LNCaP clone FGC (cell line): ENCODE measurements around the gene MEN1.
A peak's percentile ranks its signal among the peaks of the same experiment; 100 is the strongest.

Experiments
- DNase-seq: peaks from one replicate; pipeline ENCODE4 v3.0.0-alpha.2; 2011; ENCODE audit warnings: low read depth
- H3K4me3 ChIP-seq: 2 replicates; pipeline ENCODE4 v1.5.1; 2011; ENCODE audit warnings: mild to moderate bottlenecking, low read depth, low read length, control low read depth
- CTCF ChIP-seq: IDR thresholded peaks from 2 replicates; pipeline ENCODE4 v1.5.1; 2012; ENCODE audit warnings: mild to moderate bottlenecking; ENCODE audit not compliant: control insufficient read depth, insufficient read depth; ENCODE audit errors: extremely low read depth

Gene MEN1

GRCh38 chr11:64810891-64811272 lies 531 bp upstream of the MEN1 start:
- TF ChIP-seq CTCF = no peak
- H3K4me3 ChIP-seq = peak overlapping the region; percentile 96
- DNase-seq = no peak

- no peak for DNase-seq
- no peak for TF ChIP-seq CTCF
- peak overlapping the region; percentile 96 for H3K4me3 ChIP-seq
These were observed 540 bp downstream of the MEN1 start for GRCh38 chr11:64809781-64810241.

GRCh38 chr11:64805481-64805880 lies 4.9 kb downstream of the MEN1 start:
- no peak for DNase-seq
- no peak overlapping the region for H3K4me3 ChIP-seq
- no peak for TF ChIP-seq CTCF

GRCh38 chr11:64804346-64805210 lies 5.8 kb downstream of the MEN1 start:
- TF ChIP-seq CTCF = no peak
- DNase-seq = no peak
- H3K4me3 ChIP-seq = peak overlapping the region; percentile 63

- peak; percentile 63 for DNase-seq
- no peak for TF ChIP-seq CTCF
These were observed 6.5 kb downstream of the MEN1 start for GRCh38 chr11:64803846-64804345.

GRCh38 chr11:64803158-64803845 lies 7.0 kb downstream of the MEN1 start, which contains the start of gene MAP4K2:
TSS of gene MAP4K2 (minus strand) at chr11:64803214. CDS start at chr11:64803149, 65 bp downstream.
- DNase-seq = peak; percentile 31
- peak within 1 kb of the TSS; percentile 63 for H3K4me3 ChIP-seq
- peak; percentile 25 for TF ChIP-seq CTCF

More at GRCh38 chr11:64803846-64804345, 6.5 kb downstream of the MEN1 start:
- peak overlapping the region; percentile 63 for H3K4me3 ChIP-seq
